Measurements from ENCODE around the gene TRPM2.
"Not testable (repeated sequence)": the region's sequence is repeated elsewhere in the genome, so short reads cannot be mapped to it uniquely, and the experiment has no call there.

The TRPM2 gene

GRCh38 chr21:44399955-44400790 is 46.8 kb downstream of the TRPM2 start:
- no peak for DNase-seq

GRCh38 chr21:44400791-44401385 is 47.5 kb downstream of the TRPM2 start:
- no peak for DNase-seq

- DNase-seq = no peak
Observed at GRCh38 chr21:44401386-44402160, 48.2 kb downstream of the TRPM2 start.

- no peak for DNase-seq
Observed at GRCh38 chr21:44402323-44403105, 49.1 kb downstream of the TRPM2 start.

GRCh38 chr21:44403106-44404020 is 49.9 kb downstream of the TRPM2 start:
- DNase-seq = no peak

- DNase-seq = not testable (repeated sequence)
Observed at GRCh38 chr21:44404482-44404881, 51.1 kb downstream of the TRPM2 start.

- no peak for DNase-seq
Observed at GRCh38 chr21:44405091-44405947, 51.9 kb downstream of the TRPM2 start.

- no peak for DNase-seq
Observed at GRCh38 chr21:44405948-44406872, 52.8 kb downstream of the TRPM2 start.

- DNase-seq = no peak
Observed at GRCh38 chr21:44406953-44407352, 53.5 kb downstream of the TRPM2 start.

GRCh38 chr21:44407493-44407892 is 54.1 kb downstream of the TRPM2 start:
- no peak for DNase-seq

- no peak for DNase-seq
Observed at GRCh38 chr21:44408226-44408625, 54.8 kb downstream of the TRPM2 start.

- no peak for DNase-seq
Observed at GRCh38 chr21:44413566-44414290, 60.3 kb downstream of the TRPM2 start.

GRCh38 chr21:44414291-44415072 is 61.1 kb downstream of the TRPM2 start:
- DNase-seq = no peak

GRCh38 chr21:44415073-44416025 is 61.9 kb downstream of the TRPM2 start:
- no peak for DNase-seq

GRCh38 chr21:44416193-44416592 is 62.8 kb downstream of the TRPM2 start:
- DNase-seq = no peak

GRCh38 chr21:44417621-44418107 is 64.2 kb downstream of the TRPM2 start:
- DNase-seq = not testable (repeated sequence)

Data from NCI-H2029 treated with DMSO at 0.1 percent for 48 hours (cell line).